NB4 (cell line): ENCODE results near the gene PNPLA7.

ENCODE experiments used
- POLR2A ChIP-seq: IDR thresholded peaks from 2 replicates; pipeline ENCODE4 v1.6.1; 2011; ENCODE audit warnings: mild to moderate bottlenecking; ENCODE audit not compliant: insufficient read length; ENCODE audit errors: extremely low read depth
- TF ChIP-seq, protein P1 (sequence below): IDR thresholded peaks from one replicate; pipeline ENCODE4 v1.5.1; 2012; ENCODE audit warnings: low read depth, low read length

DNA sequence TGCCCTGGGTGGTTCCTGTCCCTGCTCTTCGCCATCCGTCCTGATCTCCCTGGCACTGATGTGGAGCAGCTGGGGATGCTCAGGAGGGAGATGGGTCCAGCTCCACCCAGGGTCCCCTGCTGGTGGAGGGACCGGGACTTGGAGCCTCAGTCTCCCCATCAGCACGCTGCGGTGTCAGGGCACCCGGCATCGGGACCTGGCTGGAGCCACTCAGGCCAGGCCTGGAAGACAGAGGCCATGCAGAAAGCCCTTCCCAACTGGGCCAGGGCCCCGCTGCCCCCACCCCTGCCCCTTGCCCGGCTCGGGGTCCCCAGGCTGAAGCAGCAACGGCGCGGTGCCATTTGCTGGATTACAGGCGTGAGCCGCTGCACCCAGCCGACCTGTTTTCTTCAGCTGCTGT, 50.8 kb downstream of the PNPLA7 start:
- TF ChIP-seq, protein P1, sequence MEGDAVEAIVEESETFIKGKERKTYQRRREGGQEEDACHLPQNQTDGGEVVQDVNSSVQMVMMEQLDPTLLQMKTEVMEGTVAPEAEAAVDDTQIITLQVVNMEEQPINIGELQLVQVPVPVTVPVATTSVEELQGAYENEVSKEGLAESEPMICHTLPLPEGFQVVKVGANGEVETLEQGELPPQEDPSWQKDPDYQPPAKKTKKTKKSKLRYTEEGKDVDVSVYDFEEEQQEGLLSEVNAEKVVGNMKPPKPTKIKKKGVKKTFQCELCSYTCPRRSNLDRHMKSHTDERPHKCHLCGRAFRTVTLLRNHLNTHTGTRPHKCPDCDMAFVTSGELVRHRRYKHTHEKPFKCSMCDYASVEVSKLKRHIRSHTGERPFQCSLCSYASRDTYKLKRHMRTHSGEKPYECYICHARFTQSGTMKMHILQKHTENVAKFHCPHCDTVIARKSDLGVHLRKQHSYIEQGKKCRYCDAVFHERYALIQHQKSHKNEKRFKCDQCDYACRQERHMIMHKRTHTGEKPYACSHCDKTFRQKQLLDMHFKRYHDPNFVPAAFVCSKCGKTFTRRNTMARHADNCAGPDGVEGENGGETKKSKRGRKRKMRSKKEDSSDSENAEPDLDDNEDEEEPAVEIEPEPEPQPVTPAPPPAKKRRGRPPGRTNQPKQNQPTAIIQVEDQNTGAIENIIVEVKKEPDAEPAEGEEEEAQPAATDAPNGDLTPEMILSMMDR, result no peak
- no peak for TF ChIP-seq POLR2A
